ENCODE results near the gene MTFR1L. TPM values are rescaled to one million over a fixed set of nuclear protein-coding genes. Genes with fewer than 3 reads are reported as not detected.

The MTFR1L gene
- total and polyA plus RNA-seq, 8 donors, result 39.3 to 301 (median 59.3) TPM

- H3K27me3 ChIP-seq, result no peaks in the 10 kb centered on the region
- intact Hi-C loops (cut with DNase I; ENCODE audit: low total_unique reads), result no loop called here
- H3K4me3 ChIP-seq, result no peak overlapping the region
- H3K4me1 ChIP-seq, result peaks cover 27 to 45% (median 39%) of the 10 kb centered on the region in 4 donors
- H3K27ac ChIP-seq, result peak overlapping the region in 3 of 5 donors; percentile 87 to 96 (median 95)
- DNase-seq, result no peak
- peaks cover 25 to 39% (median 38%) of the 10 kb centered on the region in 4 donors for H3K36me3 ChIP-seq
- H3K9me3 ChIP-seq, result no peaks in the 10 kb centered on the region
- TF ChIP-seq POLR2AphosphoS5 (IDR thresholded peaks at IDR 0.05) (no peak), CTCF (IDR thresholded peaks at IDR 0.05) (no peak), EP300 (IDR thresholded peaks at IDR 0.05) (no peak), POLR2A (IDR thresholded peaks at IDR 0.05) (no peak)
- 40 to 45% (median 41%) methylated on average over 8 of the region's 8 CpGs for WGBS, 5 donors
Measured at GRCh38 chr1:25817840-25818501, 1.8 kb upstream of the MTFR1L start.

GRCh38 chr1:25818569-25818968 lies 1.2 kb upstream of the MTFR1L start:
- peaks cover 24 to 36% (median 34%) of the 10 kb centered on the region in 4 donors for H3K36me3 ChIP-seq
- H3K4me1 ChIP-seq, result peaks cover 27 to 51% (median 42%) of the 10 kb centered on the region in 4 donors
- H3K4me3 ChIP-seq, result peak overlapping the region in 3 of 4 donors; percentile 75 to 94 (median 85)
- H3K27ac ChIP-seq, result peak overlapping the region; percentile 87 to 96 (median 95)
- TF ChIP-seq EP300 (IDR thresholded peaks at IDR 0.05), result no peak
- TF ChIP-seq POLR2AphosphoS5 (IDR thresholded peaks at IDR 0.05), result peak in 1 of 3 donors; percentile 4
- no peak for DNase-seq
- no peaks in the 10 kb centered on the region for H3K27me3 ChIP-seq
- intact Hi-C loops (cut with DNase I; ENCODE audit: low total_unique reads), result no loop called here
- WGBS, 5 donors, result 26 to 43% (median 34%) methylated on average over 6 of the region's 6 CpGs
- no peaks in the 10 kb centered on the region for H3K9me3 ChIP-seq

- no peaks in the 10 kb centered on the region for H3K27me3 ChIP-seq
- 1 to 3% (median 1%) methylated on average over 24 to 67 of the region's 67 CpGs for WGBS, 5 donors
- H3K4me3 ChIP-seq, result peak overlapping the region; percentile 75 to 94 (median 87)
- H3K9me3 ChIP-seq, result no peaks in the 10 kb centered on the region
- DNase-seq, result peak; percentile 61 to 83
- peaks cover 27 to 67% (median 50%) of the 10 kb centered on the region in 4 donors for H3K4me1 ChIP-seq
- H3K27ac ChIP-seq, result peak overlapping the region; percentile 87 to 96 (median 95)
- peaks cover 8 to 26% (median 20%) of the 10 kb centered on the region in 4 donors for H3K36me3 ChIP-seq
- intact Hi-C loops (cut with DNase I; ENCODE audit: low total_unique reads), result no loop called here
- TF ChIP-seq POLR2A (IDR thresholded peaks at IDR 0.05) (no peak), CTCF (IDR thresholded peaks at IDR 0.05) (no peak), POLR2AphosphoS5 (IDR thresholded peaks at IDR 0.05) (peak in 2 of 3 donors; percentile 28 to 50), EP300 (IDR thresholded peaks at IDR 0.05) (no peak)
Measured at GRCh38 chr1:25820247-25821111, 725 bp downstream of the MTFR1L start.

- peaks cover 27 to 67% (median 50%) of the 10 kb centered on the region in 4 donors for H3K4me1 ChIP-seq
- 29 to 41% (median 31%) methylated on average over 10 of the region's 10 CpGs for WGBS, 5 donors
- intact Hi-C loops (cut with DNase I; ENCODE audit: low total_unique reads), result no loop called here
- H3K4me3 ChIP-seq, result peak overlapping the region; percentile 75 to 94 (median 87)
- H3K27ac ChIP-seq, result peak overlapping the region; percentile 87 to 96 (median 95)
- DNase-seq, result no peak
- no peaks in the 10 kb centered on the region for H3K9me3 ChIP-seq
- no peaks in the 10 kb centered on the region for H3K27me3 ChIP-seq
- H3K36me3 ChIP-seq, result peaks cover 4 to 26% (median 20%) of the 10 kb centered on the region in 4 donors
- TF ChIP-seq EP300 (IDR thresholded peaks at IDR 0.05), result no peak
- no peak for TF ChIP-seq POLR2AphosphoS5 (IDR thresholded peaks at IDR 0.05)
- TF ChIP-seq POLR2A (IDR thresholded peaks at IDR 0.05), result no peak
- TF ChIP-seq CTCF (IDR thresholded peaks at IDR 0.05), result no peak
Measured at GRCh38 chr1:25821112-25821476, 1.3 kb downstream of the MTFR1L start.

Measured in stomach (tissue), 9 donors.